Neutrophil (primary cell): ENCODE data around the gene CCP110.

ENCODE experiments used
- H3K27ac ChIP-seq: fragments of 200-600 bp; sonication (generic); 2 replicates; pipeline ENCODE4 v1.5.1; 2016; ENCODE audit warnings: mild to moderate bottlenecking, moderate library complexity
- H3K27me3 ChIP-seq: fragments of 200-600 bp; sonication (generic); 2 replicates; pipeline ENCODE4 v1.6.0; 2016; ENCODE audit warnings: mild to moderate bottlenecking
- H3K36me3 ChIP-seq: fragments of 200-600 bp; sonication (generic); 2 replicates; pipeline ENCODE4 v1.5.1; 2017
- H3K4me1 ChIP-seq, 2 experiments: fragments of 200-600 bp in 1 of 2; sonication (generic) in 1 of 2; 1 replicate in 1 of 2; 2 replicates in 1 of 2; pipeline versions ENCODE4 v1.5.1 to v1.6.1; 2013 to 2016; ENCODE audit warnings: low read depth in 1 of 2, low read length in 1 of 2, mild to moderate bottlenecking in 1 of 2, moderate library complexity in 1 of 2; ENCODE audit not compliant: control insufficient read depth in 1 of 2, insufficient read depth in 1 of 2
- H3K4me3 ChIP-seq, 2 experiments: fragments of 200-600 bp in 1 of 2; sonication (generic) in 1 of 2; 1 replicate in 1 of 2; 2 replicates in 1 of 2; pipeline ENCODE4 v1.5.1; 2013 to 2016; ENCODE audit warnings: low read depth in 1 of 2, low read length in 1 of 2, mild to moderate bottlenecking in 1 of 2, moderate library complexity in 1 of 2
- H3K9me3 ChIP-seq: fragments of 200-600 bp; sonication (generic); 2 replicates; pipeline ENCODE4 v1.5.1; 2016
- CTCF ChIP-seq: fragments of 200-600 bp; sonication (generic); IDR thresholded peaks from 2 replicates; pipeline ENCODE4 v1.5.1; 2016; ENCODE audit warnings: antibody characterized with exemption

Gene CCP110

GRCh38 chr16:19512297-19512696 is 11.4 kb upstream of the CCP110 start:
- peak overlapping the region; percentile 86 for H3K27ac ChIP-seq
- H3K36me3 ChIP-seq = peaks cover 55% of the 10 kb centered on the region
- H3K27me3 ChIP-seq = no peaks in the 10 kb centered on the region

GRCh38 chr16:19513377-19514053 is 10.2 kb upstream of the CCP110 start:
- Histone ChIP-seq H3K4me1 (peaks cover 26 to 35% of the 10 kb centered on the region in 2 experiments), H3K27me3 (no peaks in the 10 kb centered on the region), H3K4me3 (peak overlapping the region; percentile 44 to 58), H3K36me3 (peaks cover 43% of the 10 kb centered on the region), H3K27ac (peak overlapping the region; percentile 86), H3K9me3 (no peaks in the 10 kb centered on the region)
- TF ChIP-seq CTCF = peak; percentile 32

More at GRCh38 chr16:19512297-19512696, 11.4 kb upstream of the CCP110 start:
- Histone ChIP-seq H3K9me3 (no peaks in the 10 kb centered on the region), H3K4me3 (no peak overlapping the region), H3K4me1 (peaks cover 26 to 32% of the 10 kb centered on the region in 2 experiments)
- no peak for TF ChIP-seq CTCF

DNA sequence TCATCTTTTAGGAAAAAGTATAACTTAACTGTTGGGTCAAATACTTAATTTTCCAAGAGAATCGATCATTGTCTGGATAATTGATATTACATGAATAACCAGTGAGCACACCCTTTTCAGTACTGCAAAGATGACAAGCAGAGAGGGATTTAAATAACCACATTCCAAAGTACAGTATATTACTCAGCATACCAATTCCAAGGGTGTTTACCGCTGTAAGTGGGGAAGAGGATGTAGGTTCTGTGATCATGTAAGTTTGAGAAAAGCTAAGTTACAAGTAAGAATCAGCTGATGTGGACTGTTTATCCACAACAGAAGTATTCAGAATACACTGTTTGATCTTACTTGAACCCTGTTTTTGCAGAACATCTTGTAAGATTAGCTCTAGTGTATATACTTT is 8.0 kb upstream of the CCP110 start:
- Histone ChIP-seq H3K36me3 (peaks cover 25% of the 10 kb centered on the region), H3K9me3 (no peaks in the 10 kb centered on the region), H3K4me1 (peaks cover 39 to 55% of the 10 kb centered on the region in 2 experiments), H3K4me3 (no peak overlapping the region), H3K27ac (peak overlapping the region; percentile 20), H3K27me3 (no peaks in the 10 kb centered on the region)
- no peak for TF ChIP-seq CTCF

DNA sequence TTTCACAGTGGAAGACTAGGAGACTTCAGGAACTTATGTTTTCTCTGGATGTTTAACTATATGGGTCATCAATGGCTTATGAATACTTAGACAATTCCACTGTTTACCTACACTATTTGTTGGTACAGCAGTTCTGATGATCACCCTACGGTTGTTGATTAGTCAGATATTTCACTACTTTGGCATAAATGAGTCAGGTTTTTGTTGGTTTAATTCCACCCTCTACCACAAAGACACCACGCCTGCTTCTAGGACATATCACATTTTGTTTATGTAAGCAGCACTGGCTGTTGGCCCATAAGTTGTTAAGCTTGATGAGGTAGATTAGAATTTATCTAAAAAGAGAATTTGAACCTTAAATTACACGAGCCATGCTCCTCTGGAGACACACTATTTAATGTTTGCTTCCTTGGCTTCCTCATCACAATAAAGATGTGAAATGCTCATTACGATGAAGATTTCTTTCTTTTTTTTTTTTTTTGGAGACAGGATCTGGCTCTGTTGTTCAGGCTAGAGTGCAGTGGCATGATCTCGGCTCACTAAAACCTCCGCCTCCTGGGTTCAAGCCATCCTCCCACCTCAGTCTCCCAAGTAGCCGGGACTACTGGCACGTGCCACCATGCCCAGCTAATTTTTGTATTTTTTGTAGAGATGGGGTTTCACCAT is 6.2 kb upstream of the CCP110 start:
- Histone ChIP-seq H3K27ac (peak overlapping the region; percentile 2), H3K36me3 (peaks cover 25% of the 10 kb centered on the region), H3K4me1 (peaks cover 50 to 59% of the 10 kb centered on the region in 2 experiments), H3K9me3 (no peaks in the 10 kb centered on the region), H3K27me3 (no peaks in the 10 kb centered on the region), H3K4me3 (no peak overlapping the region)
- no peak for TF ChIP-seq CTCF

DNA sequence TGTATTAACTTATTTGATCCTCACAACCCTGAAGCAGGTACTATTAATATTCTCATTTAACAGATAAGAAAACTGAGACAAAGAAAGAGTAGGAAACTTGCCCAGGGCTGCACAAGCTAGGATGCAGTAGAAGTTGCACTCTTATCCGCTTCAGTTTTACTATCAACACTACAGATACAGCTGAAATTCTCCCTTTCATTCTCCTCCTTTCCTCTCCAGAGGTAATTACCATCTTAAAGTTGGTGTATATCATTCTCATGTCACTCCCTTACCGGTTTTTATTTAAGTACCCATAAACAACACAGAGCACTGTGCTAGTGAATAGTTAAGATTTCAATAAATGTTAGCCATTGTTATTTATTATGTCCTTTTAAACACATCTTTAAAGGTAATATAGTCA is 5.4 kb upstream of the CCP110 start:
- Histone ChIP-seq H3K27me3 (no peaks in the 10 kb centered on the region), H3K27ac (no peak overlapping the region), H3K36me3 (peaks cover 25% of the 10 kb centered on the region), H3K4me1 (peaks cover 51 to 57% of the 10 kb centered on the region in 2 experiments), H3K4me3 (no peak overlapping the region), H3K9me3 (no peaks in the 10 kb centered on the region)
- no peak for TF ChIP-seq CTCF
